Measurements from ENCODE around the gene TBX2.
"Not testable (repeated sequence)": the region's sequence is repeated elsewhere in the genome, so short reads cannot be mapped to it uniquely, and the experiment has no call there.

TBX2 gene

DNA sequence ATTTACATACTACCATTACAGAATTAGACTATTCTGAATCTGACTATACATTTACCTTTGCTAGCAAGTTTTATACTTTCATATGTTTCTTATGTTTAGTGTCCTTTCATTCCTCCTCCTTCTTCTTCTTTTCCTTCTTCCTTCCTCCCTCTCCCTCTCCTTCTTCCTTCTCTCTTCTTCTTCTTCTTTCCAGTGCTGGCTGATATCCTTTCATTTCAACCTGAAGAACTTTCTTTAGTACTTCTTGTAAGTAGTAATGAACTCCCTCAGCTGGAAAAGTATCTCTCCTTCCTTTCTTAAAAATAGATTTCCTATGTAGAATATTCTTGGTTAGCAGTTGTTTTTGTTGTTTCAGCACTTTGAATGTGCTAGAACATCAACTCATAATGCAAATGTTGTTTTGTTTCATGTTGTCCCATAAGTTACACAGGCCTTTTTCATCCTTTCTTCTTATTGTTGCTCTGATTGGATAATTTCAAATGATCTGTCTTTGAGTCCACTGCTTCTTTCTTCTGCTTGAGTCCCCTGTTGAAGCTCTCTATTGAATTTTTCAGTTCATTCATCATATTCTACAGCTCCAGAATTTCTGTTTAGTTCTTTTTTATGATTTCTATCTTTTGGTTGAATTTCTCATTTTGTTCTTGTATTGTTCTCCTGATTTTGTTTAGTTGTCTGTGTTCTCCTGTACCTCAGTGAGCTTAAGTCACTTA lies 37.5 kb downstream of the TBX2 start:
- H3K9me3 ChIP-seq (ENCODE audit: control insufficient read depth, low read length) = no peaks in the 10 kb centered on the region
- H3K27me3 ChIP-seq (replicated peaks; ENCODE audit: control insufficient read depth, insufficient read depth, low read length, poor library complexity, severe bottlenecking) = peaks cover 4% of the 10 kb centered on the region
- no peaks in the 10 kb centered on the region for H3K36me3 ChIP-seq (ENCODE audit: control insufficient read depth, insufficient read depth, low read length)
- H3K4me3 ChIP-seq (ENCODE audit: insufficient read depth, low read depth, low read length, poor library complexity, severe bottlenecking) = no peak overlapping the region
- DNase-seq = no peak
- no peaks in the 10 kb centered on the region for H3K4me1 ChIP-seq (ENCODE audit: control insufficient read depth, insufficient read depth, low read length, poor library complexity, severe bottlenecking)
- no peak overlapping the region for H3K27ac ChIP-seq (ENCODE audit: insufficient read depth, low read length, poor library complexity, severe bottlenecking)

DNA sequence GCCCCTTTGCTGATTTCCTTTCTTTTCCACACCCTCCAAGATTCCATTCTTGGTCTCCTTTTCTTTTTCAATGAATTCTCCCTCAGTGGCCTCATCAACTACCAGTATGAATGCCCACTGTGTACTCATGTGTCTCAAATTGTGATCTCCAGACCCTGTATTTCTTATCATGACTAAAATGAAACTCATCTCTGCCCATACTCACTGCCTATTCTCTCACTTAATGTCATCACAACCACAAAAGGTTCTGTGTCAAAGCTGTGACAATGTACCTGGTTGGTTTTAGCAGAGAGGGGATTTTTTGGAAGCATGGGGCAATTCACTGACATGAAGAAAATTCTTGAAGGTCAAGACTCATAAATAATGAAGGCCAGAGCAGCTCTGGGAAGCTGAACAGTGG lies 41.1 kb downstream of the TBX2 start:
- no peaks in the 10 kb centered on the region for H3K4me1 ChIP-seq (ENCODE audit: control insufficient read depth, insufficient read depth, low read length, poor library complexity, severe bottlenecking)
- H3K4me3 ChIP-seq (ENCODE audit: insufficient read depth, low read depth, low read length, poor library complexity, severe bottlenecking) = no peak overlapping the region
- no peaks in the 10 kb centered on the region for H3K9me3 ChIP-seq (ENCODE audit: control insufficient read depth, low read length)
- no peak for DNase-seq
- peaks cover 4% of the 10 kb centered on the region for H3K27me3 ChIP-seq (replicated peaks; ENCODE audit: control insufficient read depth, insufficient read depth, low read length, poor library complexity, severe bottlenecking)
- no peak overlapping the region for H3K27ac ChIP-seq (ENCODE audit: insufficient read depth, low read length, poor library complexity, severe bottlenecking)
- H3K36me3 ChIP-seq (ENCODE audit: control insufficient read depth, insufficient read depth, low read length) = no peaks in the 10 kb centered on the region

- H3K4me1 ChIP-seq (ENCODE audit: control insufficient read depth, insufficient read depth, low read length, poor library complexity, severe bottlenecking); H3K27ac ChIP-seq (ENCODE audit: insufficient read depth, low read length, poor library complexity, severe bottlenecking); H3K4me3 ChIP-seq (ENCODE audit: insufficient read depth, low read depth, low read length, poor library complexity, severe bottlenecking); H3K36me3 ChIP-seq (ENCODE audit: control insufficient read depth, insufficient read depth, low read length); H3K27me3 ChIP-seq (replicated peaks; ENCODE audit: control insufficient read depth, insufficient read depth, low read length, poor library complexity, severe bottlenecking); H3K9me3 ChIP-seq (ENCODE audit: control insufficient read depth, low read length); DNase-seq: not testable (repeated sequence)
These were observed 41.9 kb downstream of the TBX2 start for GRCh38 chr17:61441507-61441906.

GRCh38 chr17:61442136-61442775 lies 42.6 kb downstream of the TBX2 start:
- H3K4me1 ChIP-seq (ENCODE audit: control insufficient read depth, insufficient read depth, low read length, poor library complexity, severe bottlenecking) = no peaks in the 10 kb centered on the region
- H3K27me3 ChIP-seq (replicated peaks; ENCODE audit: control insufficient read depth, insufficient read depth, low read length, poor library complexity, severe bottlenecking) = peaks cover 4% of the 10 kb centered on the region
- no peaks in the 10 kb centered on the region for H3K36me3 ChIP-seq (ENCODE audit: control insufficient read depth, insufficient read depth, low read length)
- H3K27ac ChIP-seq (ENCODE audit: insufficient read depth, low read length, poor library complexity, severe bottlenecking) = no peak overlapping the region
- H3K4me3 ChIP-seq (ENCODE audit: insufficient read depth, low read depth, low read length, poor library complexity, severe bottlenecking) = no peak overlapping the region
- DNase-seq = no peak
- H3K9me3 ChIP-seq (ENCODE audit: control insufficient read depth, low read length) = no peaks in the 10 kb centered on the region

- peaks cover 4% of the 10 kb centered on the region for H3K27me3 ChIP-seq (replicated peaks; ENCODE audit: control insufficient read depth, insufficient read depth, low read length, poor library complexity, severe bottlenecking)
- H3K4me3 ChIP-seq (ENCODE audit: insufficient read depth, low read depth, low read length, poor library complexity, severe bottlenecking) = no peak overlapping the region
These were observed 43.3 kb downstream of the TBX2 start for GRCh38 chr17:61442878-61443474.

DNA sequence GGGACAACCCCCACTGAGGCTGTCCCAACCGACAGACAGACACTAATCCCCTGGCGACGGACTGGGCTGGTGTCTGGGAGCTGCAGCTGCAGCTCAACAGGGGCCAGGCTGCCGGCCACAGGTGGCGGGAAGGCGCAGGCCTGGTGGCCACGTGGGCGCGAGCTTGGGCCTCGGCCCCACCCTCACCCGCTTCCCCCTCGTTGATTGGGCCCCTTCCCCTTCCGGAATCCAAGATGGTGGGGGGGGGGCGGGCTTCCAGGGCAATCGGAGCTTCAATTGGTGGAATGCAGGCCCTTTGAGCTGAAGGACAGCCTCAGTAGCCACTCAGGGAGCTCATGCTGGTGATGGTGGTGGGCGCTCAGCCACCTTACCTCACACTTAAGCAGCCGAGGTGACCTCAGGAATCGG lies 43.8 kb downstream of the TBX2 start:
- H3K27ac ChIP-seq (ENCODE audit: insufficient read depth, low read length, poor library complexity, severe bottlenecking) = no peak overlapping the region
- DNase-seq = no peak
- no peaks in the 10 kb centered on the region for H3K36me3 ChIP-seq (ENCODE audit: control insufficient read depth, insufficient read depth, low read length)
- no peak overlapping the region for H3K4me3 ChIP-seq (ENCODE audit: insufficient read depth, low read depth, low read length, poor library complexity, severe bottlenecking)
- H3K9me3 ChIP-seq (ENCODE audit: control insufficient read depth, low read length) = no peaks in the 10 kb centered on the region
- H3K4me1 ChIP-seq (ENCODE audit: control insufficient read depth, insufficient read depth, low read length, poor library complexity, severe bottlenecking) = no peaks in the 10 kb centered on the region
- H3K27me3 ChIP-seq (replicated peaks; ENCODE audit: control insufficient read depth, insufficient read depth, low read length, poor library complexity, severe bottlenecking) = peaks cover 4% of the 10 kb centered on the region

More at GRCh38 chr17:61442878-61443474, 43.3 kb downstream of the TBX2 start:
- Histone ChIP-seq H3K27ac (ENCODE audit: insufficient read depth, low read length, poor library complexity, severe bottlenecking) (no peak overlapping the region), H3K36me3 (ENCODE audit: control insufficient read depth, insufficient read depth, low read length) (no peaks in the 10 kb centered on the region), H3K4me1 (ENCODE audit: control insufficient read depth, insufficient read depth, low read length, poor library complexity, severe bottlenecking) (no peaks in the 10 kb centered on the region), H3K9me3 (ENCODE audit: control insufficient read depth, low read length) (no peaks in the 10 kb centered on the region)
- no peak for DNase-seq

- H3K27me3 ChIP-seq (replicated peaks; ENCODE audit: control insufficient read depth, insufficient read depth, low read length, poor library complexity, severe bottlenecking) = peaks cover 4% of the 10 kb centered on the region
- H3K27ac ChIP-seq (ENCODE audit: insufficient read depth, low read length, poor library complexity, severe bottlenecking) = no peak overlapping the region
- no peak for DNase-seq
- no peaks in the 10 kb centered on the region for H3K4me1 ChIP-seq (ENCODE audit: control insufficient read depth, insufficient read depth, low read length, poor library complexity, severe bottlenecking)
- no peak overlapping the region for H3K4me3 ChIP-seq (ENCODE audit: insufficient read depth, low read depth, low read length, poor library complexity, severe bottlenecking)
- H3K36me3 ChIP-seq (ENCODE audit: control insufficient read depth, insufficient read depth, low read length) = no peaks in the 10 kb centered on the region
- H3K9me3 ChIP-seq (ENCODE audit: control insufficient read depth, low read length) = no peaks in the 10 kb centered on the region
These were observed 44.4 kb downstream of the TBX2 start for GRCh38 chr17:61444075-61444474.

GRCh38 chr17:61444831-61445230 lies 45.2 kb downstream of the TBX2 start:
- Histone ChIP-seq H3K4me1 (ENCODE audit: control insufficient read depth, insufficient read depth, low read length, poor library complexity, severe bottlenecking) (no peaks in the 10 kb centered on the region), H3K27me3 (replicated peaks; ENCODE audit: control insufficient read depth, insufficient read depth, low read length, poor library complexity, severe bottlenecking) (peaks cover 4% of the 10 kb centered on the region), H3K27ac (ENCODE audit: insufficient read depth, low read length, poor library complexity, severe bottlenecking) (no peak overlapping the region), H3K4me3 (ENCODE audit: insufficient read depth, low read depth, low read length, poor library complexity, severe bottlenecking) (no peak overlapping the region), H3K36me3 (ENCODE audit: control insufficient read depth, insufficient read depth, low read length) (no peaks in the 10 kb centered on the region), H3K9me3 (ENCODE audit: control insufficient read depth, low read length) (no peaks in the 10 kb centered on the region)
- no peak for DNase-seq

DNA sequence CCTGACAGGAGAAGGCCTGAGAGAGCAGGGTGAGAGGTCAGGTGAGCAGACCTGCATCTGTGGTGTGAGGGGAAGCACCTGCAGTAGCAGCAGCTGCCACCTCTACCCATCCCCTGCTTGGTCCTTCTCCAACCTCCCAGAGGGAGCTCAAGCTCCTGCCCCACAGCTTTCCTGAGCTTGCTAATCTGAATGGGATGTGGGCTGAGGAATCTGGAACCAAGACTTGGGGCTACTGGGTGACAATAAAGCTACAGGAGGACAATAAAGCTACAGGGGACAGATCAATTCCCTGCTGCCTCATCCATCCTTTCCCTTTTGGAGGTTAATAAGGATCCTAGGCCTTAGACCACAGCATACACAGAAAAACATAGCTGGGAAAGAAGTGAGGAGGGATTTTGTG lies 47.7 kb downstream of the TBX2 start:
- Histone ChIP-seq H3K4me3 (ENCODE audit: insufficient read depth, low read depth, low read length, poor library complexity, severe bottlenecking) (no peak overlapping the region), H3K27ac (ENCODE audit: insufficient read depth, low read length, poor library complexity, severe bottlenecking) (no peak overlapping the region), H3K4me1 (ENCODE audit: control insufficient read depth, insufficient read depth, low read length, poor library complexity, severe bottlenecking) (peaks cover 9% of the 10 kb centered on the region), H3K9me3 (ENCODE audit: control insufficient read depth, low read length) (no peaks in the 10 kb centered on the region), H3K36me3 (ENCODE audit: control insufficient read depth, insufficient read depth, low read length) (no peaks in the 10 kb centered on the region), H3K27me3 (replicated peaks; ENCODE audit: control insufficient read depth, insufficient read depth, low read length, poor library complexity, severe bottlenecking) (peaks cover 19% of the 10 kb centered on the region)
- DNase-seq = no peak

DNA sequence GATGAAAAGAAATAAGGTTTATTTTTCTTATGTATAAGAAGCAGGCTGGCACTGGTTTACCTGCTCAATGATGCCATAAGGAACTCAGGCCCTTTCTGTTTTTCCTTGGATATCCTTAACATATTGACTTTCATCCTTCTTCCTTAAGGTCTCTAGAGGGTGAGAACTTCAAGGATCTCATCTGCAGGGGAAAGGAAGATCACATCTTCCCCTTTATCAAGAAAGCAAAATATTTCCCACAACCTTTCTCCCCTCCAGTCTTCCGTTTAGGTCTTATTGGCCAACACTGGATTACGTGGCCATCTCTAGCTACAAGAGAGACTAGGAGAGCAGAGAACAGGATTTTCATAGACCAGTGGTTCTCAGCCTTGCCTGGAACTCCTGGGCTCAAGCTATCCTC lies 48.4 kb downstream of the TBX2 start:
- Histone ChIP-seq H3K27me3 (replicated peaks; ENCODE audit: control insufficient read depth, insufficient read depth, low read length, poor library complexity, severe bottlenecking) (peaks cover 24% of the 10 kb centered on the region), H3K36me3 (ENCODE audit: control insufficient read depth, insufficient read depth, low read length) (no peaks in the 10 kb centered on the region), H3K9me3 (ENCODE audit: control insufficient read depth, low read length) (no peaks in the 10 kb centered on the region), H3K27ac (ENCODE audit: insufficient read depth, low read length, poor library complexity, severe bottlenecking) (no peak overlapping the region), H3K4me3 (ENCODE audit: insufficient read depth, low read depth, low read length, poor library complexity, severe bottlenecking) (no peak overlapping the region), H3K4me1 (ENCODE audit: control insufficient read depth, insufficient read depth, low read length, poor library complexity, severe bottlenecking) (peaks cover 9% of the 10 kb centered on the region)
- DNase-seq = no peak

Measured in effector memory CD4-positive, alpha-beta T cell (primary cell).